NCI-H146 (cell line): ENCODE results near the gene TPGS1.

Experiments
- DNase-seq: peaks from one replicate; lab custom pipeline; 2025; lab: John Stamatoyannopoulos, UW

The TPGS1 gene

GRCh38 chr19:495402-496111 lies 11.7 kb upstream of the TPGS1 start:
- no peak for DNase-seq

DNA sequence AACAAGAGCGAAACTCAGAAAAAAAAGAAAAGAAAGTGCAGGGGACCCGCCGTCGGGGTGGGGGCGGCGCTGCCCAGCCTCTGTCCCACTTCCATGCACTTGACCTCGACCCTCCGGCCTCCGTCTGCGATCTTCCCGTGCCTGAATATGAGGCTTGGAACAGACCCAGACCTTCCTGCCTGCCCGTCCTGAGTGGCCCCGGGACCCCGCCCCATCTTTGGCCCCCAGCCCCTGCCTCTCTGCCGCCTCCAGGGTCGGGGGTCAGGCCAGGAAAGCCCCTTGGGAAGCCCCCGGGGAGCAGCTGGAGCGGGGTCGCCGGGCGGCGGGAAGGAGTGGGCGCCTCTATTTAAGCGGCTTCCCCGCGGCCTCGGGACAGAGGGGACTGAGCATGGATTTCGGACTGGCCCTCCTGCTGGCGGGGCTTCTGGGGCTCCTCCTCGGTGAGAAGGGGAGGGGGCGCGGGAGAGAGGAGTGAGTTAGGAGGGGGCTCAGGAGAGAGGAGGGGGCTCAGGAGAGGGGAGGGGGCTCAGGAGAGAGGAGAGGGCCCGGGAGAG lies 11.1 kb upstream of the TPGS1 start, which contains the start of gene MADCAM1:
Gene MADCAM1 (plus strand): TSS at position 375 of the 554 bp plus-strand sequence. CDS start 14 bp downstream, at position 389.
- DNase-seq, result no peak

- DNase-seq, result no peak
These were observed 10.3 kb upstream of the TPGS1 start for GRCh38 chr19:496986-497385.

DNA sequence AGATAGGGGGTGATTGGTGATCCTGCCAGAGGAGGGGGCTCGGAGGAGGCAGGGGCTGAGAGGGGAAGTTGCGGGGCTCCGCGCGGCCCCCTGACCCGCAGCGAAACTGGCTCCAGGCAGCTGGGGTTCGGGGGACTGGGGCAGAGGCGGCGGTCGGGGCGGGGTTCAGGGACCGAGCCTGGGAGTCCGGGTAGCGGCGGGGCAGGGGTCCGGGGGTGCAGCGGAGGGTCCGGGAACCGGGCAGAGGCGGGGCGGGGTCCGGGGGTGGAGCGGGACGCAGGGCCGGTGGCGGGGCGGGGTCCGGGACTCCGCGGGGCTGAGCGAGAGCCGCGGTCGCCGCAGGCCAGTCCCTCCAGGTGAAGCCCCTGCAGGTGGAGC lies 9.8 kb upstream of the TPGS1 start:
- DNase-seq, result no peak

GRCh38 chr19:497869-498510 lies 9.3 kb upstream of the TPGS1 start:
- DNase-seq, result no peak

DNA sequence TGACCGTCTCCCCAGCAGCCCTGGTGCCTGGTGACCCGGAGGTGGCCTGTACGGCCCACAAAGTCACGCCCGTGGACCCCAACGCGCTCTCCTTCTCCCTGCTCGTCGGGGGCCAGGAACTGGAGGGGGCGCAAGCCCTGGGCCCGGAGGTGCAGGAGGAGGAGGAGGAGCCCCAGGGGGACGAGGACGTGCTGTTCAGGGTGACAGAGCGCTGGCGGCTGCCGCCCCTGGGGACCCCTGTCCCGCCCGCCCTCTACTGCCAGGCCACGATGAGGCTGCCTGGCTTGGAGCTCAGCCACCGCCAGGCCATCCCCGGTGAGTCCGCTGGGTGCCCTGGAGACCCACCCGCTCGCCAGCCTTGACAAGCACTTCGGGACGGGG lies 8.8 kb upstream of the TPGS1 start:
- DNase-seq, result no peak

DNA sequence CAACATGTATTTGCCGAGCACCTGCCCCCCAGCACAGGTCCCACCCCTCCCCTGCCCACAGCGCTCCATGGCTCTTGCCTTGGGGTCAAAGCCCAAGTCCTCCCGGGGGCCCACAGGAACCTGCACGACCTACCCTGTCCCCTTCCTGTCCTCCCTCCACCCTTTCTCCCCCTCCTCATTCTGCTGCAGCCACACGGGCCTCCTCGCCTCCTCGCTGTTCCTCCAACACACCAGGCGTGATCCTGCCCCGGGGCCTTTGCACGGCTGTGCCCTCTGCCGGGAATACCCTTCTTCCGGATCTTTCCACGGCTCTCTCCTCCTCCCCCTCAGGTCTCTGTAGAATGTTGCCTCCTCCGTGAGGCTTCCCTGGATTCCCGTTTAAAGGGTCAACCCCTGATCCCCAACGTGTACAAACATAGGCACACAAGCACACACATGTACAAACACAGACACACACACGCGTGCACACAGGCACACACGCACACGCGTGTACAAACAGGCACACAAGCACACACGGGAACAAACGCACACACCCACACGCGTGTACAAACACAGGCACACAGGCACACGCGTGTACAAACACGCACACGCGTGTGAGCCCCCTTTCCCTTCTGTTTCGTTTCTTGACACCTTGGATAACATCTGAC lies 8.2 kb upstream of the TPGS1 start:
- DNase-seq, result no peak

DNA sequence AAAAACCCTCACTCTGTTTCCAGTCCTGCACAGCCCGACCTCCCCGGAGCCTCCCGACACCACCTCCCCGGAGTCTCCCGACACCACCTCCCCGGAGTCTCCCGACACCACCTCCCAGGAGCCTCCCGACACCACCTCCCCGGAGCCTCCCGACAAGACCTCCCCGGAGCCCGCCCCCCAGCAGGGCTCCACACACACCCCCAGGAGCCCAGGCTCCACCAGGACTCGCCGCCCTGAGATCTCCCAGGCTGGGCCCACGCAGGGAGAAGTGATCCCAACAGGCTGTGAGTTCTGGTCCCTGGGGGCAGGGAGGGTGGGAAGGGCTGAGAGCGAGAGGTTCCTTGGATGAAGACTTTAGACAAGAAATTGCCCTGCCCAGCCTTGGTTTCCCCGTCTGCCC lies 5.7 kb upstream of the TPGS1 start:
- DNase-seq, result no peak

DNA sequence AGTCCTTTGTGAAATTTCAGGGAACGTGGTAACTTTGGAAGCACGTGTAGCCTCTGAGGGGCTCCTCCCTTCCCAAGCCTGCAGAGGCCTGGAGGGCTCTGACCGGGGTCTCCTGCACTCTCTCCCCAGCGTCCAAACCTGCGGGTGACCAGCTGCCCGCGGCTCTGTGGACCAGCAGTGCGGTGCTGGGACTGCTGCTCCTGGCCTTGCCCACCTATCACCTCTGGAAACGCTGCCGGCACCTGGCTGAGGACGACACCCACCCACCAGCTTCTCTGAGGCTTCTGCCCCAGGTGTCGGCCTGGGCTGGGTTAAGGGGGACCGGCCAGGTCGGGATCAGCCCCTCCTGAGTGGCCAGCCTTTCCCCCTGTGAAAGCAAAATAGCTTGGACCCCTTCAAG lies 2.7 kb upstream of the TPGS1 start:
- no peak for DNase-seq

GRCh38 chr19:506404-507285 lies 652 bp upstream of the TPGS1 start:
- DNase-seq, result peak; percentile 98

DNA sequence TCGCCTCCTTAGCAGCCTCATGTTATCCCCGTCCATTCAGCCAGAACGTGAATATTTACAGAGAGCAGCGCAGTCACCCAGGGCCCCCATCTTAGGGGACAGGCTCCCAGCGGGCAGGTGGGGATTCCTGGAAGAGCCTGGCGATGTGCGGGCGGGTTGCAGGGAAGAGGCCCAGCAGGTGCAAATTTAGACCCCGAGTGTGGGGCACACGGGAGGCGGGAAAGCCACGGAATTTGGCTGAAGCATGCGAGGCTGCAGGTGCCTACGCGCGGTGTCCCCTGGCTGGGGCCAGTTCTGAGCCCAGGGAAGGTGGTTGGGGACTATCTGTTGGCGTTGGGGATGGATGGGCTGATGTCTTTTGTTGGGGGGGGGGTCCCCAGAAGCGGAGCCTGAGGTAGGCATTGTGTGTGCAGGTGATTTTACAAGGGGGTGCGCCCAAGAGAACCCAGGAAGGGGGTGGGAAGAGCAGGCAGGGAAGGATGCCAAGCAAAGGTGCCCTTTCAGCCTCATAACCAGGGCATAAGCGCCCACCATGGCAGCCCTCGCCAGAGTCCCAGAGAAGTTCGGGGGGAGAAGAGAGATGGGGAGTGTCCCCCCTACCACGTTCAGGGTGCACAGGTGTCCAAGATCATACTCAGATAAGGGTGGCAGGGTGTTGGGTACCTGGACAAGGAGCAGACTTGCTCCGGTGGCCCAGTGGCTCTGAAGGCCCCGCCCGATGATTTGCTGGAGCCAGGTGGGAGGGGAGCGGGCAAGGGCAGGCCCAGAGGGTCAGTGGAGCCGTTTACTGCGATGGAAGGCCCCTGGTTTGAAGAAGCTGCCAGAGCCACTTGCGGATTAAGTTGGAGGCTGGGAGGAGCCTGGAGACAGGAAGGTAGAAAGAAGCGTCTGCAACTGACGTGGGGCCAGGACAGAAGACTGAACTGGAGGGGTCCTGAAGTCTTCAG lies 1.2 kb downstream of the TPGS1 start:
- DNase-seq, result peak; percentile 38

DNA sequence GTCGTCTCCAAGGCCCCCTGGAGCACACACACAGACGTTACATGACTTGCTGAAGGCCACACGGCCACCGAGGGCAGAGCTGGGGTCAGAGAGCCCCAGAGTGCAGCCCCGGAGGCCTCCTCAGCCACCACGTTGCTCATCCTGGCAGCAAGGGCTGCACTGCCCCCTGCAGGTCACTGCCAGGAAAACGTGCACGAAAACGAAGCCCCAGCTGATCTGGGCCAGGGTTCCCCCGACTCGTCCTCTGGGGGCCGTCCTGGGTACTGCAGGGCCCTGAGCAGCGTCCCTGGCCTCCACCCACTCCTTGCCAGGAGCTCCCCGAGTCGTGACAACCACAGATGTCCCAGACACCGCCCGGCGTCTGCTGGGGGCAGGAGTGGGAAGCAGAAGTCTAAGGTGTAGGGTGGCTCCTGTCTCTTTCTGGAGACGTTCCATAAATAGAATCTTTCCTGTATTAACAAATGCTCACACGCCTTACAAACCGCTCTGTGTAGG lies 3.4 kb downstream of the TPGS1 start:
- DNase-seq, result peak; percentile 80

DNA sequence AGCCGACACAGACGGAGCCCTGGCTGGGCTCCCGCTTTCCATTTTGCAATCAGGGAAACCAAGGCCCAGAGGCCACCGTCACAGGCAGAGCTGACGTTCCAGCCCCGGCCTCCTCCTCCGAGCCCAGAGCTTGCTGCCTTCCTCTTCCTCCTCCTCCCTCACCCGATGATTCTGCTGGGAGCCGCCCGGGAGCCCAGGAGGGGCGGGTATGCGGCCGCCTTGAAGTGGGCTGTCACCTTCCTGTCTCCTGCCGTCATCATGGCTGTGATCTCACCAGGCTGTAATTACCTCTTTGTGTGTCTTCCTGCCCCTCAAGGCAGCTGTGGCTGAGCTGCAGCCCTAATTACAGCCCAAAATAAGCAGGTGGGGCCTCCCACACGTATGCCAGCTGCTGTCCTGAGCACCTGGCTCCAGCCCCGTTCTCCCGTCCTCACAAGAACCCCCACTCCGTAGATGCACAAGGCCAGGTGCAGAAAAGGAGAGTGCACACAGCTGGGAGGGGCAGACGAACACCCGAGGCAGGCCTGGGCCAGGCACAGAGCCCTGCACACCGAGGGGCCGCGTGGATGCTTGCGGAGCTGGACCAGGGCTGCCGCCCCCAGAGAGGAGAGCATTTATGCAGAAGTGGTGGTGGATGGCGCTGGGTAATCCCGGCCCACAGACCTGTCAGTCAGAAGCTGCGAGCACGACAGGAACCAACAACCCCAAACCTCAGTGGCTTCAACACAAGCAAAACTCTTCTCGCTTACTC lies 4.0 kb downstream of the TPGS1 start:
- DNase-seq, result peak; percentile 98

DNA sequence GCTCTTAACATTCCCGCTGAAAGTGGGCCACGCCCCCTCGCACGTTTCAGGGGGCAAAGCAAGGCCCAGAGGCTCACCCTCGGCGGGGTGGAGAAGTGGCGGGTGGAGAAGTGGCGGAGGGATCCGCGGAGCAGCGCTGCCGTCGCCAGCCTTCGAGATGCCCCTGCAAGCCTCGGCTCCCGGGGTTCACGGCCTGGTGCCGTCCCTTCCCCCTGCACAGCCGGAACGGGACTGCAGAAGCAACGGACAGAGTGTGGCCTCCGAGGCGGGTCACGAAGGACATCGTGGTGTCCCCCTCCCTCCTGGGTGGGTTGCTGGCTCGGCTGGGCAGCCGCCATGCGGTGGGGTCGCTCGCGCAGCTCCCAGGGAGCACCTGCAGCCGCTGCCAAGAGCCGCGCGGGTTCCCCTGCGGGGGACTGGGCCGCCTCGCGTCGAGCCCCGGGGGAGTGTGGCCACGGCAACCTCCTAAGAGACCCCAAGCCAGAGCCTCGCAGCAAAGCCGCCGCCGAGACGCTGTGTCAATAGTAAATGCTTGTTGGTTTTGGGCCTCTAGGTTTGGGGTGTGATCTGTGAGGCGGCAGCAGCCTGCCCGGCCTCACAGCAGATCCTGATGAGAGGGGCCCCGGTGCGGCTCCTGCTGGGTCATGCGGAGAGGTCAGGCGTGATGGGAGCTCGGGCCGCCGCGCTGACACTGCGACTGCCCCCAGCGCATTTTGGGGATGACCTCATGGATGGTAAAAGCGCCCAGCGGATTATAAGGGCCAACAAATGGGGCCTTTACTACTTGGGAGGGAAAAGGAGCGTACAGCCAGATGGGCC lies 5.5 kb downstream of the TPGS1 start:
- DNase-seq, result peak; percentile 43

GRCh38 chr19:513368-514165 lies 6.3 kb downstream of the TPGS1 start:
- no peak for DNase-seq

DNA sequence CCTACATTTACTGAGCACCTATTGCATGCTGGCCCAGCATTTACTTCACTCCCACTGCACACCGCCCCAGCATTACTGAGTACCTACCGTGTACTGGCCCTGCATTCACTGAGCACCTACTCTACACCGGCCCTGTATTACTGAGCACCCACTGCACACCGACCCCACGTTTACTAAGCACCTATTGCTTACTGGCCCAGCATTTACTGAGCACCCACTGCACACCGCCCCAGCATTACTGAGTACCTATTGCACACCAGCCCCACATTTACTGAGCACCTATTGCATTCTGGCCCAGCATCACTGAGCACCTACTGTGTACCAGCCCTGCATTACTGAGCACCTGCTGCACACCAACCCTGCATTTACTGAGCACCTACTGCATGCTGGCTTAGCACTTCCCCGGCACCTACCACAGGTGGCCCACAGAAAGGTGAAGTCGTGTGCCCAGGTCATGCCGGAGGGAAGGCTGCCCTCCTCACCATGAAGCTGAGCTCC lies 6.9 kb downstream of the TPGS1 start:
- DNase-seq, result no peak

GRCh38 chr19:517721-518597 lies 10.7 kb downstream of the TPGS1 start:
- no peak for DNase-seq
